Fibroblast of lung (primary cell): ENCODE data around the gene CHRNA10. TPM values are rescaled to one million over a fixed set of nuclear protein-coding genes. Genes with fewer than 3 reads are reported as not detected.
A peak's percentile ranks its signal among the peaks of the same experiment; 100 is the strongest.
"Not testable (repeated sequence)": the region's sequence is repeated elsewhere in the genome, so short reads cannot be mapped to it uniquely, and the experiment has no call there.

Experiments
- DNase-seq, 2 donors: peaks; one replicate each; pipeline versions ENCODE4 v3.0.0 to v3.0.0-alpha.2; 2010; ENCODE audit warnings: low read depth in 2 of 2
- H2AFZ ChIP-seq: 2 replicates; pipeline ENCODE4 v1.5.1; 2012; ENCODE audit warnings: low read length, control low read depth, inconsistent platforms
- H3K27ac ChIP-seq: 2 replicates; pipeline ENCODE4 v1.5.1; 2011; ENCODE audit warnings: low read length, control low read depth; ENCODE audit not compliant: insufficient read depth
- H3K27me3 ChIP-seq: 2 replicates; pipeline ENCODE4 v1.5.1; 2011; ENCODE audit warnings: mild to moderate bottlenecking, low read length; ENCODE audit not compliant: control insufficient read depth, insufficient read depth
- H3K36me3 ChIP-seq: 2 replicates; pipeline ENCODE4 v1.5.1; 2011; ENCODE audit warnings: low read length; ENCODE audit not compliant: control insufficient read depth, insufficient read depth
- H3K4me1 ChIP-seq: 2 replicates; pipeline ENCODE4 v1.5.1; 2011; ENCODE audit warnings: low read length; ENCODE audit not compliant: control insufficient read depth, insufficient read depth; ENCODE audit errors: extremely low read depth
- H3K4me2 ChIP-seq: 2 replicates; pipeline ENCODE4 v1.5.1; 2011; ENCODE audit warnings: low read length, control low read depth; ENCODE audit not compliant: insufficient read depth; ENCODE audit errors: extremely low read depth
- H3K4me3 ChIP-seq, 4 experiments: fragments of 200-600 bp in 1 of 4; sonication (generic) in 1 of 4; replicated peaks in 1 of 4; 2 replicates each; pipeline ENCODE4 v1.5.1; 2011 to 2016; ENCODE audit warnings: low read length in 4 of 4, low read depth in 3 of 4, mild to moderate bottlenecking in 3 of 4, control low read depth in 2 of 4, inconsistent platforms in 1 of 4, mixed read lengths in 1 of 4; ENCODE audit not compliant: insufficient read depth in 1 of 4; ENCODE audit errors: control extremely low read depth in 1 of 4
- H3K79me2 ChIP-seq: 2 replicates; pipeline ENCODE4 v1.5.1; 2012; ENCODE audit warnings: mild to moderate bottlenecking, low read length, inconsistent platforms; ENCODE audit not compliant: control insufficient read depth, insufficient read depth
- H3K9ac ChIP-seq: 2 replicates; pipeline ENCODE4 v1.5.1; 2011; ENCODE audit warnings: mild to moderate bottlenecking, low read length, control low read depth; ENCODE audit not compliant: insufficient read depth
- H3K9me3 ChIP-seq: 2 replicates; pipeline ENCODE4 v1.5.1; 2012; ENCODE audit warnings: low read depth, low read length; ENCODE audit not compliant: control insufficient read depth, insufficient read depth
- H4K20me1 ChIP-seq: 2 replicates; pipeline ENCODE4 v1.5.1; 2011; ENCODE audit warnings: low read length; ENCODE audit not compliant: control insufficient read depth, insufficient read depth; ENCODE audit errors: extremely low read depth
- EZH2 ChIP-seq: IDR thresholded peaks from 2 replicates; pipeline ENCODE4 v1.5.1; 2012; ENCODE audit warnings: low read length, control low read depth, mild to moderate bottlenecking; ENCODE audit errors: missing control alignments
- polyA plus RNA-seq, 2 donors: library from polyadenylated mRNA; depleted of rRNA in 1 of 2; stranded (reverse) in 1 of 2; unstranded in 1 of 2; fragments of >200 nt; gene quantifications; 2 replicates each; pipeline ENCODE4 v1.2.1, GENCODE V29; 2011 to 2012; ENCODE audit warnings: missing spikeins in 1 of 2
- total RNA-seq: library from RNA; depleted of rRNA; stranded (reverse); fragments of >200 nt; gene quantifications from 2 replicates; pipeline ENCODE4 v1.2.1, GENCODE V29; 2014
- TF ChIP-seq, protein P1 (sequence below), 2 donors: IDR thresholded peaks in 1 of 2; conservative IDR thresholded peaks in 1 of 2; 1 replicate in 1 of 2; 2 replicates in 1 of 2; pipeline ENCODE4 v1.5.1; 2011 to 2012; ENCODE audit warnings: low read length in 2 of 2, control low read depth in 1 of 2, inconsistent platforms in 1 of 2, low read depth in 1 of 2, mild to moderate bottlenecking in 1 of 2

Gene CHRNA10
- total and polyA plus RNA-seq, 2 donors (not counting 1 experiment from before 2014, with no cell fraction given) = 0.16 to 0.50 TPM

DNA sequence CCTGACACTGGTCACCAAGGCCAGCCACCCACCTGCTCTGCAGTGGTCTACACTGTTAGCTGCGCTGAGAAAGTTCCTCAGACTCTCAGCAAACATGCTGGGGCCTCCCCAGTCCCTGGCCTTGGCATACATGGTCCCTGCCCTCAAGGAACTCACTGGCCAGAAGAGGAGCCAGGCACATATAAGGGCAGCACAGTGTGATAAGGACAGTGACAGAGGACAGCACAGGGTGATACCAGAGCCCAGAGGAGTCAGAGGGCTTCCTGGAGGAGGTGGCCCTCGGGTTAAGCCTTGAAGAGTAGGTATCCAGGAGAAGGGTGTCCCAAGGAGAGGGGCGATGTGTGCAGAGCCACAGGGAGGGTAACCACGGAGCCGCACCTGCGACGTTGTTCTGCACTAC, 25.6 kb downstream of the CHRNA10 start:
- Histone ChIP-seq H3K27me3 (peaks cover 4% of the 10 kb centered on the region), H3K4me3 (no peak overlapping the region)
- DNase-seq = no peak

DNA sequence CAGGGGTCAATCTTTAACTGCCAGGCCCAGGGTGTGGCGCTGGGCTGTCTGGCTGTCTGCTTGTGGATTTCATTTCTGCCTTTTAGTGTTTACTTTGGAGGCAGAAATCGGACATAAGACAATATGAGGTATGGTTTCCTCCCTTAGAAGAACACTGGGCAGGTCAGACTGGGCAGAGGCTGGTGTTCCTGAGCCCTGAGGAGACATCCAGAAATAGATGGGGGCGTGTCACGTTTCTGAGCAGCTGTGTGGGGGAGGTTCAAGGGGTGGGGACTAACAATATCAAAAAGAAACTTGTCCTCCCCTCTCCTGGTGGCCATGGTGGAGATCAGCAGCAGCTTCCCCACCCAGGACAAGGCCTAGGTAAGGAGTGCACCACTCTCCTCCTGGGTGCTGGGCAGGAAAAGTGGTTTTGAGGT, 26.4 kb downstream of the CHRNA10 start, which contains the start of gene ART1:
Gene ART1, plus strand, starts transcription at position 312 of the 419 bp plus-strand sequence. CDS start 14,086 bp downstream, outside the sequence.
- Histone ChIP-seq H3K79me2 (no peaks in the 10 kb centered on the region), H3K36me3 (no peaks in the 10 kb centered on the region), H3K27ac (no peak within 1 kb of the TSS), H3K9me3 (no peaks in the 10 kb centered on the region), H3K9ac (no peak within 1 kb of the TSS), H3K4me2 (no peak within 1 kb of the TSS), H3K27me3 (peaks cover 4% of the 10 kb centered on the region), H3K4me3 (no peak within 1 kb of the TSS), H3K4me1 (no peaks in the 10 kb centered on the region), H4K20me1 (no peaks in the 10 kb centered on the region), H2AFZ (no peak within 1 kb of the TSS)
- no peak for DNase-seq
- TF ChIP-seq, protein P1, sequence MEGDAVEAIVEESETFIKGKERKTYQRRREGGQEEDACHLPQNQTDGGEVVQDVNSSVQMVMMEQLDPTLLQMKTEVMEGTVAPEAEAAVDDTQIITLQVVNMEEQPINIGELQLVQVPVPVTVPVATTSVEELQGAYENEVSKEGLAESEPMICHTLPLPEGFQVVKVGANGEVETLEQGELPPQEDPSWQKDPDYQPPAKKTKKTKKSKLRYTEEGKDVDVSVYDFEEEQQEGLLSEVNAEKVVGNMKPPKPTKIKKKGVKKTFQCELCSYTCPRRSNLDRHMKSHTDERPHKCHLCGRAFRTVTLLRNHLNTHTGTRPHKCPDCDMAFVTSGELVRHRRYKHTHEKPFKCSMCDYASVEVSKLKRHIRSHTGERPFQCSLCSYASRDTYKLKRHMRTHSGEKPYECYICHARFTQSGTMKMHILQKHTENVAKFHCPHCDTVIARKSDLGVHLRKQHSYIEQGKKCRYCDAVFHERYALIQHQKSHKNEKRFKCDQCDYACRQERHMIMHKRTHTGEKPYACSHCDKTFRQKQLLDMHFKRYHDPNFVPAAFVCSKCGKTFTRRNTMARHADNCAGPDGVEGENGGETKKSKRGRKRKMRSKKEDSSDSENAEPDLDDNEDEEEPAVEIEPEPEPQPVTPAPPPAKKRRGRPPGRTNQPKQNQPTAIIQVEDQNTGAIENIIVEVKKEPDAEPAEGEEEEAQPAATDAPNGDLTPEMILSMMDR (conservative IDR thresholded peaks at IDR 0.05 in 1 of 2, IDR thresholded peaks at IDR 0.05 in 1 of 2; ENCODE audit: low read depth in 1 of 2, low read length in 2 of 2) = no peak
- TF ChIP-seq EZH2 = no peak

More for the DNA sequence above, 25.6 kb downstream of the CHRNA10 start:
- TF ChIP-seq, protein P1 (conservative IDR thresholded peaks at IDR 0.05 in 1 of 2, IDR thresholded peaks at IDR 0.05 in 1 of 2; ENCODE audit: low read depth in 1 of 2, low read length in 2 of 2) = no peak
- no peak for TF ChIP-seq EZH2
- no peaks in the 10 kb centered on the region for H3K36me3 ChIP-seq
- H3K79me2 ChIP-seq = no peaks in the 10 kb centered on the region
- H3K4me2 ChIP-seq = no peak overlapping the region
- H2AFZ ChIP-seq = no peak overlapping the region
- no peaks in the 10 kb centered on the region for H3K9me3 ChIP-seq
- no peaks in the 10 kb centered on the region for H3K4me1 ChIP-seq
- no peak overlapping the region for H3K9ac ChIP-seq
- H3K27ac ChIP-seq = no peak overlapping the region
- no peaks in the 10 kb centered on the region for H4K20me1 ChIP-seq

DNA sequence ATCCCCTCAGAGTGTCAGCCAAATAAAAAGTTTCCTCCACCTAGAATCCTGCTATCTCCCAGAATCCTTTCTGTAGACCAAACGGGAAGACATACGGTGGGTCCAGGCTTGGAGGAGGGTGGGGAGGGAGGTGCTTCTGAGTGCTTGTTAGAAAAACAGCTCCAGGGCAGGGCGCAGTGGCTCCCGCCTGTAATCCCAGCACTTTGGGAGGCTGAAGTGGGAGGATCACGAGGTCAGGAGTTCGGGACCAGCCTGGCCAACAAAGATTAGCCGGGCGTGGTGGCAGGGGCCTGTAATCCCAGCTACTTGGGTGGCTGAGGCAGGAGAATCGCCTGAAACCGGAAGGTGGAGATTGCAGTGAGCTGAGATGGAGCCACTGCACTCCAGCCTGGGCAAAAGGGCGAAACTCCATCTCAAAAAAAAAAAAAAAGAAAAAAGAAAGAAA, 28.1 kb downstream of the CHRNA10 start:
- H3K27ac ChIP-seq, H3K36me3 ChIP-seq, H3K4me3 ChIP-seq, H3K79me2 ChIP-seq, H4K20me1 ChIP-seq, H3K4me1 ChIP-seq, H3K9ac ChIP-seq, H3K27me3 ChIP-seq, H2AFZ ChIP-seq, H3K9me3 ChIP-seq, DNase-seq: not testable (repeated sequence)
- H3K4me2 ChIP-seq = peak overlapping the region; percentile 93
